ENCODE measurements around the gene THSD8. TPM values are rescaled to one million over a fixed set of nuclear protein-coding genes. Genes with fewer than 3 reads are reported as not detected.
A peak's percentile ranks its signal among the peaks of the same experiment; 100 is the strongest.

The THSD8 gene
- not detected in 2 replicates for total RNA-seq
- 2.3 TPM for polyA plus RNA-seq (2012)

DNA sequence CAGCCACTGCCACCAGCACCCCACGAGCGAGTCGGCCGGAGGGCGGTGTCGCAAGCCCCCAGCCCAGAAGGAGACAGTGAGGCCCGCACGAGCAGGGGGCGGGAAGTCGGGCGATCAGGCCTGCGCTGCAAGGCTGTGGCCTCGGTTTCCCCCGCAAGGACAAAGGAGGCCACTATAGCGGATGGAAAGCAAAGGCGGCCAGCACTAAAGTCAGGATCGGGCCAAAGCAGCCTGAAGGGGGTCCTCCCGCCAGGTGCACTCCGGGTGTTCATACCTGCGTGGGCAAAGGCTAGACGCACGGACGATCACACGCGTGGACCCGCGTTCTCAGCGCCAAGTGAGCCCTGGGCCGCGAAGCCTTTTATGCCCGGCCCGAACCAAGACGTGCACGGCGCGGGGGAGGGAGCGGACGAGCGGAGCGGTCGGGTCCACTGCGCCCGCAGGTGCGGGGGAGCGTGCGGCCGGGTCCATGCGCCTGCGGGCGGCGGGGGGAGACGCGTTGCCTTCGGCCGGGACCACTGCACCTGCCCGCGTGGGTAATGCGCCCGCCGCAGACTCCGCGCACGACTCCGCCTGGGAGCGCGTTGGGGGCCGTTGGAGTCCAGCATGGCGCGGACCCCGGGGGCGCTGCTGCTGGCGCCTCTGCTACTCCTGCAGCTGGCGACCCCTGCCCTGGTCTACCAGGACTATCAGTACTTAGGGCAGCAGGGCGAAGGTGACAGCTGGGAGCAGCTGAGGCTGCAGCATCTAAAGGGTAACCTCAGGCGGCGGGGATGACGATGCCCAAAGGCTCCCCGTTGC, at the start of gene THSD8, which contains the start of gene PRDX2:
THSD8 (plus strand) TSS at position 604 of the 801 bp plus-strand sequence; CDS start at position 607, 3 bp downstream.
PRDX2 (minus strand) TSS at position 335 of the 801 bp plus-strand sequence. CDS start 539 bp downstream, outside the sequence.
- DNase-seq (ENCODE audit: low read depth), result peak; percentile 63

DNA sequence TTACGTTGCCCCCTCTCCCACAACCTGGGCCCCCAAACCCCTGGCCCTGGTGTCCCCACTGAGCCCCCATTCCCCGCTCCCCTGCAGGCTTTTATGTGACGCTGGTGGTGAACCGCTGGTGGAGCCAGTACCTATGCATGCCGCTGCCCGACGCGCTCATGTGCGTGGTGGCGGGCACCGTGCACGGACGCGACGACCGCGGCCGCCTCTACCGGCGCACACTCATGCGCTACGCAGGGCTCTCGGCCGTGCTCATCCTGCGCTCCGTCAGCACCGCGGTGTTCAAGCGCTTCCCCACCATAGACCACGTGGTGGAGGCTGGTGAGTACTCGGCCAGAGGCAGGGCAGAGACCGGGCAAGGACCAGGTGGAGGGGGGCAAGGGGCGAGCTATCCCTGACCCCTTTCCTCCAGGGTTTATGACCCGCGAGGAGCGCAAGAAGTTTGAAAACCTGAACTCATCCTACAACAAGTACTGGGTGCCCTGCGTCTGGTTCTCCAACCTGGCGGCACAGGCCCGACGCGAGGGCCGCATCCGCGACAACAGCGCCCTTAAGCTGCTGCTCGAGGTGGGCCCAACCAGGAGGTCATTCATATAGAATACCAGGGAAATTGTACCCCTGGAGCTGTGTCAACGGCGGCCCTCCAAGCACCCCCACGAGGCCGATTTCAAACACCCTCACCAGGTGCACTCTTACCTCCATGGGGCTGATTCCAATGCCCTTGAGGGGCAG, 47.2 kb upstream of the THSD8 start:
- no peak for DNase-seq (ENCODE audit: low read depth)

DNA sequence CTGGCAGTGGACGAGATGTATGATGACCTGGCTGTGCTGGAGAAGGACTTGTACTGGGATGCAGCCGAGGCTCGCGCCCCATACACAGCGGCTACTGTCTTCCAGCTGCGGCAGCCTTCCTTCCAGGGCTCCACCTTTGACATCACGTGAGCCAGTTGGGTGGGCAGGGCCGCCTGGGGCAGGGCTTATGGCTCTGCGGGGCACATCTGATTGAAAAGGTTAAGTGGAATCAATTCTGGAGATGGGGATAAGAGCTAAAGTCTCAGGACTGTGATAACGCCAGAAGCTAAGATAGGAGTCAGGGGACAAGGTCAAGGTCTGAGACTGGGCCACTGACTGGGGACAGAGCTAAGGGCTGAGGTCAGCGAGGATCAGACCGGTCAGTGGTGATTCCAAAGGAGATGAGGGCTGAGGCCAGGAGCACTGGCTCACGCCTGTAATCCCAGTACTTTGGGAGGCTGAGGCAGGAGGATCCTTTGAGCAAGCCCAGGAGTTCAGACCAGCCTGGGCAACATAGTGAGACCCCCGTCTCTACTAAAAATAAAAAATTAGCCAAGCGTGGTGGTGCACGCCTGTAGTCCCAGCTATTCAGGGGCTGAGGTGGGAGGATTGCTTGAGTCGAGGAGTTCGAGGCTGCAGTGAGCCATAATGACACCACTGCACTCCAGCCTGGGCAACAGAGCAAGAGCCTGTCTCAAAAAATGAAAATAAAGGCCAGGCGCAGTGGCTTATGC, 45.6 kb upstream of the THSD8 start:
- no peak for DNase-seq (ENCODE audit: low read depth)

DNA sequence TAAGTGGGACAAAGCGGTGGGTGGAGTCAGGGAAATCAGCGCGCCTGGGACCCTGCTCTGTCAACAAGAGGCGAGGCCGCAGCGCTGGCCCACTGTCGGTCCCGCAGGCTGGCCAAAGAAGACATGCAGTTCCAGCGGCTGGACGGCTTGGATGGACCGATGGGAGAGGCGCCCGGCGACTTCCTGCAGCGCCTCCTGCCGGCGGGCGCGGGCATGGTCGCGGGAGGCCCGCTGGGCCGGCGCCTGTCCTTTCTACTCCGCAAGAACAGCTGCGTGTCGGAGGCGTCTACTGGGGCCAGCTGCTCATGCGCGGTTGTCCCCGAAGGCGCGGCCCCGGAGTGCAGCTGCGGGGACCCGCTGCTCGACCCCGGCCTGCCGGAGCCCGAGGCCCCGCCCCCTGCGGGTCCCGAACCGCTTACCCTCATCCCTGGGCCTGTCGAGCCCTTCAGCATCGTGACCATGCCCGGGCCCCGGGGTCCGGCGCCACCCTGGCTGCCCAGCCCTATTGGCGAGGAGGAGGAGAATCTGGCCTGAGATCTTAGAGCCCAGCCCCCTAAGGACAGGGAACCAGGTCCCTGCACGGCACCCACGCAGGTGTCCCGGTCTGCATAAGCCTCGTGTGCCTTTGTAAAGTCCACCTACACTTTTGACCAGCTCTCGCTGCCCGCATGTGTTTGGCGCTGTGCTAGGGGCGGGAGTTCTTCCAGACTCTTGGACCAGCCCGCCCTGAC, 44.2 kb upstream of the THSD8 start:
- DNase-seq (ENCODE audit: low read depth), result peak; percentile 88

DNA sequence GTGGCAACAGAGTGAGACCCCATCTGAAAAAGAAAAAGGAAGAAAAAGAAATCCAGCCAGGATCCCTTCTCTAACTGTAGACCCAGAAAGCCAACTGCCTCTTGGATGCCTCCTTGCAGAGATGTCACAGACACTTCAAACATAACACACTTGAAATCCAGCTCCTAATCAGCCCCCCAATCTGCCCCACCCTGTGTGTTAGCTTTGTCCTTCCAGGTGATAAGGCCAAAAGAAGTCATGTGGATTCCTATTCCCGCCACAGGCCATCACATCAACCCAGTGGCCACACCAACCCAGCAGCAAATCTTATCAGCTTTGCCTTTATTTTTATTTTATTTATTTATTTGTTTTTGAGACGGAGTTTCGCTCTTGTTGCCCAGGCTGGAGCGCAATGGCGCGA, 42.2 kb upstream of the THSD8 start:
- DNase-seq (ENCODE audit: low read depth), result no peak

DNA sequence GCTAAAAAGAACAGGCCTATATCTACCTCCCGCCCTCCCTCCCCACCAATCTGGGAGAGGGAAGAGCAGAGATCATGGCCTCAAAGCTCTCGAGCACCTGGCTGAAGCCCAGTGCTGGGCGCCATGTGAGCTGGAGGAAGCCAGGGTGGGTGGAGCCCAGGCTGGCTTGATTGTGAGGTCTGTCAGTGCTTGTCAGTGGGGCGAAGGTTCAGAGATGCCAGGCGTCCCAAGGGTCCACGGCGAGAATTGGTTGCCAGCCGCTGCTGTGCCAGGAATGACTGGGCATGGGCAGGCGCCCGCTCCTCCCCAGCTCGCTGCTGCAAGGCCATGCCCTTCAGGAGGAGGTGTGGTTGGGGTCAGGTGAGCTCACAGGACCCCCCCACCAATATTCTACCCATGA, 38.8 kb upstream of the THSD8 start:
- DNase-seq (ENCODE audit: low read depth), result no peak

DNA sequence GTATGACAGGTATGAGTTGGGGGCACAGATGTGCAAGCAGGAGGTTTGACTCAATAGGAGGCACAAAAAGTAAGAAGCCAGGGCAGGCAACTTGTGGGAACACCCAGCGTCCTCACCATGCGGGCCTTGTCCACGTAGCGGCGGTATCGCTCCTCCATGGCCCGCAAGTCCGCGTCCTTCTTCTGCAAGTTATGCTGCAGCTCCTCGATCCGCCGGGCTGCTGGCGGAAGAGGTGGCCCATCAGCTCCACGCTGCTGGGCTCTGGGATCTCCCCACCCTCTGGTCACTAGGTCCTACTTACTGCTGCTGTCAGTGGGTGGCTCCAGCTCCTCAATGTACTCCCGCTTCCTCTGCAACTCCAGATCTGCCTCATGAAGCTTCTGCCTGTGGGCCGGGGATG, 37.2 kb upstream of the THSD8 start:
- no peak for DNase-seq (ENCODE audit: low read depth)

DNA sequence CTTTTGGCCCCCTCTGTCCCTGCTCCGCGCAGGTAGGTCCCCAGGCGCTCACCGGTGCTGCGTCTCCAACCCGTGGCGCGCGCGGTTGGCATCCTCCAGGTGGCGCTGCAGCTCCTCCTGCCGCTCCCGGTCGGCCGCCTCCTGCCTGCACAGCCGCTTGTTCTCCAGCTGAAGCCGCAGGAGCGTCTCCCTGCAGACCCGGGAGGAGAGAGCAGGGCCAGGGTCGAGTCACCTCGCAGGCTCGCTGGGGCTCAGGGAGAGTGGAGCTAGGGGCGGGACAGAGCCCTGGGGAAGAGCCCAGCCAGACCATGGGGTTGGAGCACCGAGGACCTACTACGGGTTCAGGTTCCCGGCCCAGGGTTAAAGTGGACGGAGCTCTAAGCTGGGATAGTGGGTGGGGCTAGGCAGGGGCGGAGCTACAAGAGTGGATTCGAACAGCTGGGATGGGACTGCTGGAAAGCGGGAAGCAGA, 35.8 kb upstream of the THSD8 start:
- DNase-seq (ENCODE audit: low read depth), result peak; percentile 87

DNA sequence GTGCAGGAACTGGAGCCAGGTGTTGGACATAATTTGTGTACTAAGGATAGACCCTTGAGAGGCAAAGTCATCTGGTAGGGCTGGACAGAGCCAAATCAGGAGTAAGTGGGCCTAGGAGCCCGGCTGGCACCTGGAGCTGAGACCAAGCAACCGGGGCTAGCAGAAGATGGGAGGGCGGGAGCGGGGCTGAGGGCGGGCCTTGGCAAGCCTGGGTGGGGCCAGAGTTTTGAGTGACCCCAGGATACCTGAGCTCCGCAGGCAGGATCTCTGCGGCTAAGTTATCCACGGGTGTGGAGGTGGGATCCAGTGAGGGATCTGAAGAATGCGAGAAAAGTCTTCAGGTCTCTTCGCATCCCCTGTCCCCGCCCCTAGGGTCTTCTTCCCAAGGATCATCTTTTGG, 34.7 kb upstream of the THSD8 start:
- DNase-seq (ENCODE audit: low read depth), result no peak

DNA sequence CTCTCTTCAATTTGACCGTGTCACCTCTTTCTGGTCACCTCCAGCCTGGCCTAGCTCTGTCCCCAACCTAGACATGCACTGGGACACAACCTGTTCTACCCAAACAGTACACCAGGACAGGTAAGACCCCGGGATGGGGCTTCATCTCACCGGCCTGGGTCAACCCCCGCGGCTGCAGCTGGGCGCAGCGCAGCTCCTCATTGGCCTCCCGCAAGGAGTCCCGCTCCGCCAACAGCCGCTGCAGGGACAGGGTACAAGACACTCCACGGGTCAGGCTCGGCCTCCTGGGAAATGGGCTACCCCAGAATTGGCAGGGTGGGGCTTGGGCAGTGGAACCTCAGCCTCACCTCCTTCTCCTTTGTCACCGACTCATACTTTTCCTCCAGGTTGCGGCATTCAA, 34.2 kb upstream of the THSD8 start:
- no peak for DNase-seq (ENCODE audit: low read depth)

DNA sequence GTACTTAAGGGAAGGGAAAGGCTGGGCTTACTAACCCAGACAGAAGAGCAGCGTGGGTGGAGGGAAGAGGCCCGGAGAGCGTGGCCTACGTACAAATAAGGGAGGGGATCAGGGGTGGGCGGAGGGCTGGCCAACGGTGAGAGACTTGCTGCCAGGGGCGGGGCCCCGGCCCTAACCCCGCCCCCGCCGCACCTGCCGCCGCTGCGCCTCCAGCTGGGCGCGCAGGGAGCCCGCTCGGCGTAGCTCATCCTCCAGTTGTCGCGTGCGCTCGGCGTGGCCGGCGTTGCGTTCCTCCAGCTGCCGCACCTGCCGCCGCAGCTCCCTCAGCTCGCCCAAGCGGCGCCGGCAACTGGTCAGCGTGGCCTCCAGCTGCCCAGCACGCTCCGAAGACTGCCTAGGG, 32.2 kb upstream of the THSD8 start:
- no peak for DNase-seq (ENCODE audit: low read depth)

DNA sequence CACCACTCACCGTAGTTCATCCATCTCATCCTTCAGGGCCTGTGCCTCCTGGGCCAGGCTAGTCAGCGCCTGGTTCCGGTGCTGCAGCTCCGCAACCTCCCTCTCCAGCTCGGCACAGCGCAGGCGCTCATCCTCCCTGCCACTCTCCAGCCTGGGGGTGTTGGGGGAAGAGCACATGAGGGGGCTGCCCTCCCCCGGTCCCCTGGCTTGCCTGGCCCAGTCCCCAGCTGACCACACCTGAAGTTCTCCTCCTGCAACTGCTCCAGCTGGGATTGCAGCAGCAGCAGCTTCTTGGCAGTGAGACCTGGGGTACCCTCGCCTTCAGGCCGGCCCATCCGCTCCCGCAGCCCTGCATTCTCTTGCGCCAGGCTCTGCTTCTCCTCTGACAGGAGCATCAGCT, 30.9 kb upstream of the THSD8 start:
- no peak for DNase-seq (ENCODE audit: low read depth)

DNA sequence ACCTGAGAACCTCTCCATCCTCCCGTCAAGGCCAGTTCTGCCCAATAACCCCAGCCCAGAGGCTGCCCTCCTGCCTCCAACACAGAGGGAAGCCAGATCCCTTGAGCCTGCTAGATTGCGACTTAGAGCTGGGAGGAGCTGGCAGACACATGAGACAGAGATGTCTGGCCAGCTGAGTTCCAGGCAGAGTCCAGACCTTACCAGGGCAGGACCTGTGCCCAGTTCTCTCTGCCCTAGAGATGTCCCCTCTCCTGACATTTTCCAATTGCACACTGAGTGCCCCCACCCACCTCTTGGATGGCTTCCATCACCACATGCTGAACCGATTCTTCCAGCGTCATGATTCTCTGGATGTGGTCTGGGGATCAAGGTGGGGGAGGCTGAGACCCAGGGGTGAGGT, 29.5 kb upstream of the THSD8 start:
- DNase-seq (ENCODE audit: low read depth), result no peak

DNA sequence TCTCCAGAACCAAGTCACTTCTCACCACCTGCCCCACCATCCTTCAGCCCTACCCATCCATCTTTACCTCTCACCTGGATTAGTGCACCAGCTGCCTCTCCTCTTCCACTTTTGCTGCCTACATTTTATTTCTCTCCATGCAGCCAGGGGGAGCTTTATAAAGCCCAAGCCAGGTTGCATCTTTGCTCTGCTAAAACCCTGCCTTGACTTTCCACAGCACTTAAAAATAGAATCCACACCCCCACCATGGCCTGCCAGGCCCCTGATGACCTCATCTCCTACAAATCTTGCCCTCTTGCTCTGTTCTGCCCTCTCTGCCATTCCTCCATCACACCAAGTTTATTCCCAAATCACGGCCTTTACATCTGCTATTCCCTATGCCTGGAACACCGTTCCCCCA, 28.3 kb upstream of the THSD8 start:
- peak; percentile 90 for DNase-seq (ENCODE audit: low read depth)

DNA sequence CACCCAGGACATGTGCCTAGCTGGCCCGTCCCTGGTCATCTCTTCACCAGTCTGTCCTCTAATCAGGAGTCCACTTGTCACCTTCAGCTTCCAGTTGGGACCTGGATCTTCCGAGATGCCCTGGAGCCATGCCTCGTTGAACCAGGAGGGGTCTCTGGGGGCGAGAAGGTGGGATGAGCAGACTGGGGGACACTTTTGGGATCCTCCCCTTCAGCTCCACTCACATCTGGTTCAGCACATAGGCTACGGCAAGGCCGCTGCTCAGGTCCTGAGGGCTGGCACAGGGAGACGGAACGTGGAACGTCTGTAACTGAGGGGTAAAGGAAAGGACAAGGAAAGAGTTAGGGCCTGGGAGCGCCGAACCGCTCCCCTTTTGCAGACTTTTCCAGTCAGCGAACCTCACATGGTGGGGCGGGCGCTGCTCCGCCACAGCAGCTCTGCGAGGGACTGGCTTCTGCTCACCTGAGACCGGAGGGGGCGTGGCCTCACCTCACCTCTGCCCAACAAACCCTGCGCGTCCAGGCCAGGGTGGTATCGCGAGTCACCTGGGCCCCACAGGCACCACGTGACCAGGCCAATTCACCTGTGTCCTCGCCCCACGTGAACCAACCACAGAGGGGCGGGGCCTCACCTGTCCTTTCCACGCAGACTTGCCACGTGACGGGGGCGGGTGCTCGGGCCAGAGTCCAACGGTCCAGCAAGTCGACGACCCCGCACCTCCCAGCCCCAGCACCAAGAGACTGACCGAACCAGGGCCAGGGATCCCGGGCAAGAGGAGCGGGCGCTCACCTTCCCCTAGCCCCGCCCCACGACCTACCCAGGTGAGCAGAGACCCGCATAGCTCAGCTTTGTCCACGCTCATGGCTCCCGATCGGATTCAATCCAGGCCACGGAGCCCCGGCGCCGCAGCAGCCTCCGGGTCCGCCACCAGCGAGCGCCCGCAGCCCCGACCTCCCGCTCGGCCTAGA, 27.0 kb upstream of the THSD8 start, which contains the start of gene HOOK2:
HOOK2 (minus strand) TSS at position 965 of the 968 bp plus-strand sequence; CDS start at position 862, 103 bp downstream.
- no peak for DNase-seq (ENCODE audit: low read depth)

DNA sequence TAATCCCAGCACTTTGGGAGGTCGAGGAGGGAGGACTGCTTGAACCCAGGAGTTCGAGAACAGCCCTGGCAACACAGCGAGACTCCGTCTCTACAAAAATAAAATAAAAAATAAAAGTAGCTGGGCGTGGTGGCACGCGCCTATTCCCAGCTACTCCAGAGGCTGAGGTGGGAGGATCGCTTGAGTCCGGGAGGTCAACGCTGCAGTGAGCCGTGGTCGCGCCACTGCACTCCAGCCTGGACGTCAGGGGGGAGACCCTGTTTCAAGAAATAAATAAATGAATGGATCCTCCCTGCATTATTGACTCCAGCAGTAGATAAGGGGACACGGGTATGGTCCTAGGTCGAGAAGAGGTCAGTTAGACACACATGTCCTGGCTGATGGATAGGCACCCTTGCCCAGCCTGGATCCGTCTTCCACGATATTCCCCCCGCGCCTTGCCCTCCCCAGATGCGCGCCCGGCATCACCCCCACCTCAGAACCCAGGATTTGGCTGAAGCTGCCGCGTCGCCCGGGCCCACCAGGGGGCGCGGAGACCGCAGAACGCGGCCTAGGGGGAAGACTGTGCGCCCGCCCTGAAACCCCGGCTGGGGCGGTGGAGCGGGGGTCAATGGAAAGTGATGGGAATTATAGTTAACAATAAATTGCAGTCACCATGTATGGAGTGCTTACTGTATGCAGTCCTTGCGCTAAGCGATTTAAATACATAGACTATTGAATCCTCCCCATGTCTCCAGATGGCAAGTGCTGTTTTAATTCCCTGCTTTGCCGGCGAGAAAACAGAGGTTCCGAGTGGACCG, 24.5 kb upstream of the THSD8 start:
- peak; percentile 84 for DNase-seq (ENCODE audit: low read depth)

DNA sequence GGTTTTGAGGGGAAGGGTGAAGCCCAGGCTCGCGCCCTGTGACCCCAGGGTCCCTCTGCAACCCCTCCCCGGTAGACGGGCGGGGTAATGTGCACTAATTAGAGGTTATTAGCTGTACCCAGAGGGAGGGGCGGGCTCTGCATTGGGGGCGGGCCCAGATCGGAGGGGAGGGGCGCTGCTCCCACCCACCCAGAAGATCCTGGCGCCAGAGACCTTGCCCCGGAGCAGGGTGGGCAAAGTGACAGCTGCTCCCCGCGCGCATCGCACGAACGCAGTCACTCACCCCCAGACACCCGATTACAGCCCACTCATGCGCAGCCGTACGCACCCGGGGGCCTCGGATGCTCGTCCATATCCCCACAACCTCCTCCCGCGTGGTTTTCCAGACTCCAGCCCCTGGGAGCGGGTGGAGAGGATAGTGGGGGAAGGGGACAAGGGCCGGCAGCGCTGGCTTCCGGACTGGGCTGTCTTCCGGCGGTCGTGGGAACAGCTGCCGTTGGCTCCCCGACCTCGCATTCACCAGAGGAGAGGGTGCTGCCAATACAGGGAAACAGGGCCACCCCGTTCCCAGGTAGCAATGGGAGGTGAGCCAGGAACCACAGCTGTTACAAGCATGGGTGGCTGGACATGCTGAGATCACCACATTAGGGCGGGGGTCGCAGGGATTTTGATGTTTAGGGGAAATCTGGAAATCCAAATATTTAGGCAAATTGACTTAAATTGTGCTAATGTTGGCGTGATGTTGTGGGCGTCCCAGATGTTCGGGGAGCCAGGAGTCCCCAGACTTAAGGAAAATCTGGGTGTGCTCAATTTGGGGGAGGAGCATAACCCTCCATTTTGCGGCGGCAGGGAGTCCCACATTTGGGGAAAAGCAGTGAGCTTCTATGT, 23.6 kb upstream of the THSD8 start:
- DNase-seq (ENCODE audit: low read depth), result peak; percentile 92

DNA sequence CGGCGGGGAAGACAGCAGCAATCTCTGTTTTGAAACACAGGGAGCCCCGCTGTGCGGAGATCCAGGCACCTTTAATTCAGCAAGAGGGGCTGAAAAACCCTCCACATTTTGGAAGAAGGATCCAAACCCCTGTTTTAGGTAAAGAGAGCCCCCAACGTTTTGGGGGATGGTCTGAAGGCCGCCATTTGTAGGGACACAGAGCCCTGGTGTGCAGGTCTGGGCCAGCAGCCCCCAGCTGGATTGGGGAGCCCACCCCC, 23.0 kb upstream of the THSD8 start:
- DNase-seq (ENCODE audit: low read depth), result no peak

All from myocyte (in vitro differentiated cells).